Activated CD4-positive, alpha-beta T cell treated with anti-CD3 and anti-CD28 coated beads for 48 hours (primary cell): ENCODE data around the gene SLC4A2.

Experiments used
- DNase-seq: peaks from one replicate; pipeline ENCODE4 v3.0.0-alpha.2; 2020

Gene SLC4A2

GRCh38 chr7:151082141-151083070, 23.0 kb downstream of the SLC4A2 start:
- DNase-seq: no peak

DNA sequence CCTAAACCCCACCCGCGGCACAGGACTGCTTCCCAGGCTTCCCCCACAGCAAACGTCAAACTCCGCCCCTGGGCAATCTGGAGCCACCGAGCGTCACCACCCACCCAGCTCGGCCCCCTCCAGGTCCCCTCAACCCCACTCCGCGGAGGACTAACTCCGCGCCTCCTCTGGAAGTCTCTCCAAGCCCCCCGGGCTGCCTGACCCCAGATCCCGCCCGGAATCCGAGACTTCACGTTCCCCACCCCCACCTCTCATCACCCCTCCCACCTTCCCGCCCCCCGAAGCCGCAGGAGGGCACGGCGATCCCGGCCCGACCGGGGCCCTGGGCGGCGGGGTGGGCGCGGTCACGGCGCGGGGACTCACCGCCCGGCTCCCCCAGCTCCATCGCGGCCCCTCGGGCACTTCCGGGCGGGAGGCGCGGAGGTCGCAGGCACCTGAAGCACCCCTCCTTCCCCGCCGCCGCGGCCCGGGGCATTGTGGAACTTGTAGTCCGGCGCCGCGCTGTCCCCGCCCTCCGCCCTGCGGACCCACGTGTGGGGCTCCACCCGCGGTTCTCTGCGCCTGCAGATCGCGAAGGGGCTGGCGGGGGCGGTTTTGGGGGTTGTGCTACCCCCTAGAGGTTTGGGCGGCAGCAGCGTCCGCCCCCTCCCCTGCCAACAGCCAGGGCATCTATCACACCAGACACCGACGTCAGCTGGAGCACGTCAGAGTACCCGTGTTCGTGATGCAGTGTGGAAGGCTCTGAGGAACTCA, 23.9 kb downstream of the SLC4A2 start, which contains the start of gene TMUB1:
Gene TMUB1 (minus strand): TSS at position 423 of the 753 bp plus-strand sequence. CDS start 930 bp downstream, outside the sequence.
- DNase-seq: peak; percentile 88

GRCh38 chr7:151083824-151084160, 24.4 kb downstream of the SLC4A2 start:
- DNase-seq: no peak

GRCh38 chr7:151085329-151085690, 25.9 kb downstream of the SLC4A2 start:
- DNase-seq: no peak

- DNase-seq: peak; percentile 62
These were observed 26.6 kb downstream of the SLC4A2 start, which contains the start of gene AGAP3 for GRCh38 chr7:151085691-151086620. Gene AGAP3 (plus strand): TSS chr7:151086475. CDS start chr7:151086742, 267 bp downstream.

DNA sequence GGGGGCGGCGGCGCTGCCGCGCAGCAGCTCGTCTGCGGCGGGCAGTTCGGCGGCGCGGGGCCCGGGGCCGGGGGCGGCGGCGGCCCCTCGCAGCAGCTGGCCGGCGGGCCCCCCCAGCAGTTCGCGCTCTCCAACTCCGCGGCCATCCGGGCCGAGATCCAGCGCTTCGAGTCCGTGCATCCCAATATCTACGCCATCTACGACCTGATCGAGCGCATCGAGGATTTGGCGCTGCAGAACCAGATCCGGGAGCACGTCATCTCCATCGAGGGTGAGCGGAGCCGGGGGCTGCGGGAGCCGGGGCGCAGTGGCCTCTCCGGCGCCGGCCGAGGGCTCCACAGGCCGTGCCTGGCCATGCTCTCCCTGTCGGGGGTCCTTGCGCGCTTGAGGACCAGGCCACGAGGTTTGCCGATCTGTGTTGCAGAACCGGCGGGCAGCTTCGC, 27.4 kb downstream of the SLC4A2 start:
- DNase-seq: peak; percentile 54

DNA sequence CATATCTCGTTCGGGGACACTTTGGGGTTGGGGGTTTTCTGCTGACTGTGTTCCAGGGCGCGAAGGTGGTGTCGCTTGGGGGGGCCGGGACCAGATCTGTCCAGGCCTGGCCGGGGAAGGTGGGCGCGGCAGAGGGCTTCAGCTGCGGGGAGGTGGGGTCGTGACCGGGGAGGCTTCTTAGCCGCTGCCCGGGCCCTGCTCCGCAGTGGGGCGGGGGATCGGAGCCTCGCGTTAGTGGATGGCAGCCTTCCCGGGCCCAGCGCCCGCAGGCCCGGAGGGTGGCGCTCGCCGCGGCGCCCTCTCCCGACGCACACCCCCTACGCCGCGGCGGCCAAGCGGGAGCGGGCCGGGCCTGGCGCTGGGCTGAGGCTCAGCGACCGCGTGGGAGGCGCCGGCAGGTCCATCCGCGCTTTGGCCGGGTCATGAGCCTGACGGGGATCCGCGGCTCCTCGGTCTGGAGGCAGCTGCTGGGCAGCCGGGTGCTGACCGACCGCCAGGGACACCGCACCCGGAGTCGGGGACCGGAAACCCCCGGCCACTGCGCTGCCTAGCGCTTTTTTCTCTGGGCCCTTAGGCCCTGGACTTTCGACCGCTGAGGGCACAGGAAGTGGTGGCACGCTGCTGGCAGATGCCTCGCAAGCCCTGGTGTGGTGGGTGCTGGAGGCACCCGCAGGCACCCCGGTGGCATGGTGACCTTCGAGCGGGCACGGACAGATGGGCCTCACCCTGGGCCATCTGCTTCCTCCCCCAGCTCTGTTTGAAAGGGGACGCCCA, 28.0 kb downstream of the SLC4A2 start:
- peak; percentile 51 for DNase-seq

DNA sequence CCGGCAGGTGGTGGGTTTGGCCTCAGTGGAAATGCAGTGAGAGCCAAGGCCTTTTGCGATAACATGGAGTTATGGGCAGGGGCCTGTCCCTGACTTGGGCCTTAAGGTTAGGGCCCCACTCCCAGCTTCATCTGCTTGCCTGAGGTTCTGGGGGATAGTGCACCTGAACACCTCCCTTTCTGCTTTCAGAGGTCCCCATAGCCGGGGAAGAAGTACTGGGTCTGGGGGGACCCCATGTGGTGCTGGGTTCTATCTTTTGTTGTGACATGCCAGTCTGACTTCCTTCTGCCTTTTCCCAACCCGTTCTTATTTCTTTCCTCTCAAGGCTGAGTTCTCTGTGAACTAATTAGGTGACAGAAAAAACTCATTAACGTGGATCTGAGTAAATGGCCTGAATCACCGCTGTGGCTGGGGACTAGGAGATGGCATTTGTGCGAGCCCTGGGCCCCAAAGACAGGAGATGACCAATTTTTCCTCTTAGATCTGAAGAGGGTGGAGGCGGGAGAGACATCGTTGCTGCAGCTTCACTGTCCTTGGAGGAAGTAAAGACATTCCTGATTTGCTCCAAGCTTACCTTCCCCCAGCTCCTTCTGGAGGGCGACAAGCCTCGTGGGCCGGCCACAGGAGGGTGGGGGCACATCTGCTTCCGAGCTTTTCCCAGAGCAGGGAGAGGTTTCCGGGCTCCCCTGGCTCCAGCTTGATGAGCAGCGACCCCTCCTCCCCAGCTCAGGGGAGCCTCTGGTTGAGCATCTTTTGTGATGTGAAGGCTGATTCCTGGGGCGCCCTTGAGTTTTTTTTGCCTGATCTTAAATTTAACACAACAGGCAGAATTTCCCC, 28.8 kb downstream of the SLC4A2 start:
- DNase-seq: no peak

DNA sequence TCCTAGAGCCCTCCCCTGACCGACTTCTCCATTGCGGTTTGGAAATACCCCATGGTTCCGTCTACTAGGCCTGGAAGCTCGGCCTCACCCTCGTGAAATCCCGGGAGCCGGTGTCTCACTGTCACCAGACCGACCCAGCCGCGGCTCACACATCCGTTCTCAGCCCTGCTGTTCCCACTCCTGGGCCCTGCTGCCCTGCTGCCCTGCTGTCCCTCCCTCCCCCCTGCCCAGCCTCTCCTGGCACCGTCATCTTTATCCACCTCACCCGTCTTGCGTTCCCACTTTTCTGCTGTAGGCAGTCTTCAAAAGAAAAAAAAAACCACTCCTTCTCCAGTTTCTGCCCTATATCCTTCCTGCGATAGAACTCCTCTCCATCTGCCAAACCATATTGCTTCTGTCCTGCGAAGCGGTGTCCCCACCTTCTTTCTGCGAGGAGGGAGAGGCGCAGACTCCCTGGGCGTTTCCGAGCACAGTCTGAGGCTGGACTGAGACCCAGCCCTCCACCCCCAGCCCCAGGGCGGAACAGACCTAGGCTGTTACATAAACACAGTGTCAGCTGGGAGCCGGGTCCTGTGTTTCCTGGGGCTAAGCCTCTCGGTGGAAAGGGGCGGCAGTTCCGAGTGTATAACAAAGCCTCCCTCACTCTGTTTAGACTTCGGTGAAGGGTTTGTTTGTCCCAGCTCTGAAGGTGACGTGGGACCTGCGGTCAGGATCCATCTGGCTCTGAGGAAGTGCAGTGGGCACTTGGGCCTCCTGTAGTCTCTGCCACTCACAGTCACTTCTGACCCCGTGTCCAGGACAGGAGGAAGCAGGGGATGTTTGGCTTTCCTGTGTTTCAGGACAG, 29.7 kb downstream of the SLC4A2 start:
- DNase-seq: no peak

DNA sequence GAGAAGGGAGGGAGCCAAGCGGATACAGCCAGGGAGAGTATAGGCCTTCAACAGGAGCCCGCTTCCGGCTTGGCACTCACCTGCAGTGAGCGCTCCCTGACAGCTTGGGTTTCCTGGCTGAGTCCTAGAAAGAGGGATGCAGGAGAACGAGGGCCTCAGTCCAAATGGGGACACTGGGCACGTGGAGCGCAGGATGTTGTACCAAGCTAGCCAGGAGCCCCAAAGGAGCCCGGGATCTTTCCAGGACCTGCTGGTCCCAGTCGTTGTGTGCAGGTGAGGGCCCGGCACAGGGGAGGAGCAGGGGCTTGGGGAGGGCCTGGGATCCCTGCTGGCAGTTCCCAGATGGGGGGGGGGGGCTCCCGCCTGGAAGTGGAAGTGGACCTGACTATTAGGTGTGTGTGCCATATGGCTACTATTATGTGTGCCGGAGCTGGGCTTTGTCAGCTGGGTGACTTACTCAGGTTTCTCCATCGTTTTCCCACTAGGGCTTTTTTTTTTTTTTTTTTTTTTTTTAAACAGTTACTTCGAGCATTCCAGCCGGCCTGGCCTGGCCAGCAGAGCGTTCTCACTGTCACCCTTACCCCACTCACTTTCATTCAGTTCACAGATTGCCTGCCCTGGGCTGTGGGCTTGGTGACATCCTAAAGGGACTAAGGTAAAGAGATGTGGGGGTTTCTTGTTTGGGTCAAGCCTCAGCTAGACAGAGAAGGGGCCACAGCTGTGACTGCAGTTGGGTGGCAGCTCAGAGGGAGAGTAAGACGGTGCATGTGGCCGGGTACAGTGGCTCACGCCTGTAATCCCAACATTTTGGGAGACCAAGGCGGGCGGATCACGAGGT, 30.7 kb downstream of the SLC4A2 start:
- no peak for DNase-seq

- no peak for DNase-seq
These were observed 31.6 kb downstream of the SLC4A2 start for GRCh38 chr7:151091003-151091402.

GRCh38 chr7:151091431-151091830, 32.0 kb downstream of the SLC4A2 start:
- peak; percentile 51 for DNase-seq

DNA sequence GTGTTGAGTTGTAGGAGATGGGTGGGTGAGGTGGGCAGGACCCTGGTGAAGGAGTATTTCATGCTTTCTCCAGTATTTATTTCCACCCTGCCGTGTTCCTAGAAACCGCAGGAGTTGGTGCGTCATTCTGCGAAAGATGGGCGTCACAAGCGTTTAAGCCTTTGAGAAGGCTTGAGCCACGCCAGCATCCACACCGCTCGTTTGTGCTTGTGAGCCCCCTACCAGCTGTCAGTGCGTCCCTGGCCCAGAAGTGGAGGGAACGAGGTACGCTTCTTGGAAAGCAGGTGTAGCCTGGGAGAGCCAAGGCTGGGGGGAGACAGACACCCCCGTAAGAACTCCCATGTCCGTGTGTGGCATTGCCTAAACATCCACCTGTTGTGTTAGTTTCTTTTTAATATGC, 32.6 kb downstream of the SLC4A2 start:
- no peak for DNase-seq

- no peak for DNase-seq
These were observed 34.4 kb downstream of the SLC4A2 start for GRCh38 chr7:151093748-151094147.

DNA sequence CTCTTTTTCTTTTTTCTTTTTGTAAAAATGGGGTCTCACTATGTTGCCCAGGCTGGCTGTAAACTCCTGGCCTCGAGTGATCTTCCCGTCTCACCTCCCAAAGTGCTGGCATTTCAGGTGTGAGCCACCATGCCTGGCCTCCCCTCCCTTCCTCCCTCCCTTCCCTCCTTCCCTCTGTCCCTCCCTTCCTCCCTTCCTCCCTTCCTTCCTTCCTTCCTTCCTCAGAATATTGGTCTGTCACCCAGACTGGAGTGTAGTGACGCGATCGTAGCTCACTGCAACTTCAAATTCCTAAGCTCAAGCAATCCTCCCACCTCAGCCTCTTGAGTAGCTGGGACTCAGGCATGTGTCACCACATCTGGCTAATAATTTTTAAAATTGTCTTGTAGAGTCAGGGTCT, 35.3 kb downstream of the SLC4A2 start:
- DNase-seq: no peak

GRCh38 chr7:151095123-151095797, 35.9 kb downstream of the SLC4A2 start:
- no peak for DNase-seq

- no peak for DNase-seq
These were observed 36.6 kb downstream of the SLC4A2 start for GRCh38 chr7:151095828-151096475.
